A673 (cell line): Measurements from ENCODE around the gene NKX6-1. TPM values are rescaled to one million over a fixed set of nuclear protein-coding genes. Genes with fewer than 3 reads are reported as not detected.

ENCODE experiments used
- BruUV-seq: library from RNA; stranded (reverse); fragments of 400-500 nt; replicated peaks from 2 replicates; lab custom pipeline; 2021; lab: Mats Ljungman, UMichigan
- CTCF ChIA-PET: fragments of 300-600 bp; sonication (Branson Sonifier 250); formaldehyde crosslinking; loops from one replicate; lab custom pipeline; 2022; ENCODE audit warnings: antibody characterized with exemption; lab: Charles Lee
- POLR2A ChIA-PET: fragments of 300-600 bp; sonication (Branson Sonifier 250); formaldehyde crosslinking; loops from one replicate; lab custom pipeline; 2022; ENCODE audit warnings: antibody characterized with exemption; ENCODE audit not compliant: low non-redundant PET; lab: Charles Lee
- DNase-seq: peaks from one replicate; pipeline ENCODE4 v3.0.0-alpha.2; 2015; ENCODE audit warnings: low spot score
- H3K27ac ChIP-seq: fragments of 200-600 bp; sonication (generic); 2 replicates; pipeline ENCODE4 v1.5.1; 2016; ENCODE audit warnings: mixed run types, low read depth, mild to moderate bottlenecking, mixed read lengths, antibody characterized with exemption, low read length; ENCODE audit not compliant: poor library complexity, severe bottlenecking
- H3K27me3 ChIP-seq: fragments of 200-600 bp; sonication (generic); replicated peaks from 2 replicates; pipeline ENCODE4 v1.6.1; 2017; ENCODE audit warnings: mixed run types, low read depth, mild to moderate bottlenecking, mixed read lengths, antibody characterized with exemption, low read length; ENCODE audit not compliant: insufficient read depth, poor library complexity
- H3K36me3 ChIP-seq: fragments of 200-600 bp; sonication (generic); 2 replicates; pipeline ENCODE4 v1.6.1; 2016; ENCODE audit warnings: mixed run types, mild to moderate bottlenecking, mixed read lengths, antibody characterized with exemption, low read length; ENCODE audit not compliant: insufficient read depth, poor library complexity, severe bottlenecking
- H3K4me1 ChIP-seq: fragments of 200-600 bp; sonication (generic); 2 replicates; pipeline ENCODE4 v1.6.1; 2017; ENCODE audit warnings: mixed run types, mild to moderate bottlenecking, mixed read lengths, antibody characterized with exemption, low read length; ENCODE audit not compliant: insufficient read depth, poor library complexity, severe bottlenecking
- H3K4me3 ChIP-seq: fragments of 200-600 bp; sonication (generic); 2 replicates; pipeline ENCODE4 v1.5.1; 2016; ENCODE audit warnings: low read depth, mixed run types, mild to moderate bottlenecking, mixed read lengths, low read length; ENCODE audit not compliant: poor library complexity, severe bottlenecking
- H3K9me3 ChIP-seq: fragments of 200-600 bp; sonication (generic); 2 replicates; pipeline ENCODE4 v1.6.1; 2016; ENCODE audit warnings: mixed run types, low read depth, mild to moderate bottlenecking, mixed read lengths, antibody characterized with exemption, low read length; ENCODE audit not compliant: poor library complexity, severe bottlenecking
- EZH2 ChIP-seq: fragments of 200-600 bp; sonication (generic); IDR thresholded peaks from 2 replicates; pipeline ENCODE4 v1.6.1; 2017; ENCODE audit warnings: borderline replicate concordance, low read depth, mild to moderate bottlenecking, mixed read lengths, antibody characterized with exemption, low read length; ENCODE audit not compliant: poor library complexity, severe bottlenecking
- intact Hi-C: fragments of 100-400 bp; cut with micrococcal nuclease; formaldehyde crosslinking; loops from one replicate; pipeline ENCODE4 v1.10.0; 2022; ENCODE audit not compliant: unreplicated experiment
- total RNA-seq: library from RNA; stranded (reverse); gene quantifications from 2 replicates; pipeline ENCODE4 v1.2.3, GENCODE V29; 2021
- TF ChIP-seq, protein P1 (sequence below): fragments of 300-800, 200-600 bp; sonication (generic); conservative IDR thresholded peaks from 2 replicates; pipeline ENCODE4 v1.5.1; 2017; ENCODE audit warnings: low read depth, mild to moderate bottlenecking, antibody characterized with exemption, low read length, moderate library complexity, mixed read lengths

NKX6-1 gene
- total RNA-seq, 1 experiment from 2014 or later, result 8.8 TPM

DNA sequence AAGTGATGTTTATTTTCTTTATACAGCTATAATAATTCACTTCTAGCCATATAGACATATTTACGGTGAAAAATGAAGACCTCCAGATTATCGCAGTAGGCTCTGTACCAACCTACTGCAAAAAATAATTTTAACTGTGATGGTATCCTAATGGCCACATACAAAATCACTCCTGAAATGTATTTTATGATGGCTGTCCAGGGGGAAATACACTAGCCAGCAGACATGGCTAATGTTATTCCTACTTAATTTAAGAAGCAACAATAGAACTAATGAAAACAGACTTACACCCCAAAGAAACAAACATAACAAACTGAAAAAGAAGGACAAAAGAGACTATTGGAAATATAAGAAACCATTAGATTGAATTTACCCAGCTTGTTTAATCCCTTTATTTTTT is 4.6 kb downstream of the NKX6-1 start:
- H3K9me3 ChIP-seq, result no peaks in the 10 kb centered on the region
- H3K27me3 ChIP-seq, result no peaks in the 10 kb centered on the region
- intact Hi-C loops, result no loop called here
- DNase-seq, result no peak
- TF ChIP-seq EZH2, result no peak
- H3K36me3 ChIP-seq, result peaks cover 14% of the 10 kb centered on the region
- ChIA-PET POLR2A (interaction anchor here (0.7 kb wide), 1 partner anchor 691 kb away, joined by 13 read pairs; no protein-coding TSS in a partner anchor), CTCF (interaction anchor here (0.7 kb wide), 1 partner anchor 10 kb away, joined by 4 read pairs; no protein-coding TSS in a partner anchor)
- no peak overlapping the region for H3K27ac ChIP-seq
- no peak overlapping the region for H3K4me3 ChIP-seq
- no TSS peak for BruUV-seq
- no peaks in the 10 kb centered on the region for H3K4me1 ChIP-seq

DNA sequence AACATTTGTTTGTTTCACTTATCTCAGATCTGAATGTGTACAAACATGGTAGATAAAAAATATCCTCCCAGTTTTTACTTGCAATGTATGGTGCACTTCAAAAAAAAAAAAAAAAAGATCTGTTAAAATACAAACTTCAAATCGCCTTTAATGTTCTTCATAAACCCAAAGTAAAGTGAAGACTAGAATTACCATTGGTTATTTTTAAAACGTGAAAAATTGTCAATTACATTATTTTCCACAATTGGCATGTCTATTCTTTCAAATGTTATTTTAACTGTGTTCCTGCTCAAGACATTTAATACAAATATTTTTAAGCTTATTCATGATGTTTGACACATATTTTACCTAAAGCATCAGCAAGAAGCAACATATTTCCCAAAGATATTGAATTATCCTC is 5.0 kb downstream of the NKX6-1 start:
- intact Hi-C loops, result no loop called here
- no TSS peak for BruUV-seq
- Histone ChIP-seq H3K36me3 (peaks cover 14% of the 10 kb centered on the region), H3K4me1 (no peaks in the 10 kb centered on the region), H3K9me3 (no peaks in the 10 kb centered on the region), H3K27me3 (no peaks in the 10 kb centered on the region), H3K4me3 (no peak overlapping the region), H3K27ac (no peak overlapping the region)
- ChIA-PET POLR2A (interaction anchor here (0.7 kb wide), 1 partner anchor 691 kb away, joined by 13 read pairs; no protein-coding TSS in a partner anchor), CTCF (interaction anchor here (0.7 kb wide), 1 partner anchor 10 kb away, joined by 4 read pairs; no protein-coding TSS in a partner anchor)
- TF ChIP-seq, protein P1, sequence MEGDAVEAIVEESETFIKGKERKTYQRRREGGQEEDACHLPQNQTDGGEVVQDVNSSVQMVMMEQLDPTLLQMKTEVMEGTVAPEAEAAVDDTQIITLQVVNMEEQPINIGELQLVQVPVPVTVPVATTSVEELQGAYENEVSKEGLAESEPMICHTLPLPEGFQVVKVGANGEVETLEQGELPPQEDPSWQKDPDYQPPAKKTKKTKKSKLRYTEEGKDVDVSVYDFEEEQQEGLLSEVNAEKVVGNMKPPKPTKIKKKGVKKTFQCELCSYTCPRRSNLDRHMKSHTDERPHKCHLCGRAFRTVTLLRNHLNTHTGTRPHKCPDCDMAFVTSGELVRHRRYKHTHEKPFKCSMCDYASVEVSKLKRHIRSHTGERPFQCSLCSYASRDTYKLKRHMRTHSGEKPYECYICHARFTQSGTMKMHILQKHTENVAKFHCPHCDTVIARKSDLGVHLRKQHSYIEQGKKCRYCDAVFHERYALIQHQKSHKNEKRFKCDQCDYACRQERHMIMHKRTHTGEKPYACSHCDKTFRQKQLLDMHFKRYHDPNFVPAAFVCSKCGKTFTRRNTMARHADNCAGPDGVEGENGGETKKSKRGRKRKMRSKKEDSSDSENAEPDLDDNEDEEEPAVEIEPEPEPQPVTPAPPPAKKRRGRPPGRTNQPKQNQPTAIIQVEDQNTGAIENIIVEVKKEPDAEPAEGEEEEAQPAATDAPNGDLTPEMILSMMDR, result no peak
- no peak for TF ChIP-seq EZH2
- DNase-seq, result no peak

DNA sequence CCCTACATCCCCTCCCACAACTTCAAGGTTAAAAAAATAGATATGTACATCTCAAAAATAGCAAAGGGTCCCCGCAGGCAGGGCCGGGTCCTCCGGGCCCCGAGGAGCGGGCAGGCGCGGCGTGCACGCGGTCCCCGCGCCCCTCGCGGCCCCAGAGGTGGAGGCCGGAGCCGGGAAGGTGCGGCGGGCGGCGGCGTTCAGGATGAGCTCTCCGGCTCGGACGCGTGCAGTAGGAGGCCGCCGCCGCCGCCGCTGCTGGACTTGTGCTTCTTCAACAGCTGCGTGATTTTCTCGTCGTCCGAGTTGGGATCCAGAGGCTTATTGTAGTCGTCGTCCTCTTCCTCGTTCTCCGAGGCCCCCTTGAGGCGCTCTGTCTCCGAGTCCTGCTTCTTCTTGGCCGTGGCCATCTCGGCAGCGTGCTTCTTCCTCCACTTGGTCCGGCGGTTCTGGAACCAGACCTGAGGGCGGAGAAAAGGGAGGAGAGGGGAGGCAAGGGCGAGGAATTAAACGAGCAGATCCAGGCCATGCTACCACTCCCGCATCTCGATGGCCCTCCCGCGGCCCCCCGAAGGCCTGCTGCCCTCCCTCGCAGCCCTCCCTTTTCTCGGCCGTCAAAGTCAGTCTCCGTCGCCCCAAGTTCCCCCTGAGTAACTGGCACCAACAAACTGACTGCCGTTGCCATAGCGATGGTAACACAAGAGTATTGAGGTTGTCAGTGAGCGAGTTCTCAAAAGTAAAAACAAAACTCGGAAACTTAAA is 5.8 kb downstream of the NKX6-1 start:
- ChIA-PET CTCF (interaction anchor here (0.6 kb wide), 1 partner anchor 254 kb away, joined by 8 read pairs; no protein-coding TSS in a partner anchor), POLR2A (no interaction called here)
- TF ChIP-seq, protein P1, result no peak
- TF ChIP-seq EZH2, result no peak
- Histone ChIP-seq H3K27me3 (no peaks in the 10 kb centered on the region), H3K9me3 (no peaks in the 10 kb centered on the region), H3K36me3 (peaks cover 14% of the 10 kb centered on the region), H3K4me3 (no peak overlapping the region), H3K4me1 (no peaks in the 10 kb centered on the region), H3K27ac (no peak overlapping the region)
- intact Hi-C loops, result no loop called here
- BruUV-seq, result no TSS peak
- no peak for DNase-seq
